ENCODE measurements around the gene MRPS27.
A peak's percentile ranks its signal among the peaks of the same experiment; 100 is the strongest.

MRPS27 gene

DNA sequence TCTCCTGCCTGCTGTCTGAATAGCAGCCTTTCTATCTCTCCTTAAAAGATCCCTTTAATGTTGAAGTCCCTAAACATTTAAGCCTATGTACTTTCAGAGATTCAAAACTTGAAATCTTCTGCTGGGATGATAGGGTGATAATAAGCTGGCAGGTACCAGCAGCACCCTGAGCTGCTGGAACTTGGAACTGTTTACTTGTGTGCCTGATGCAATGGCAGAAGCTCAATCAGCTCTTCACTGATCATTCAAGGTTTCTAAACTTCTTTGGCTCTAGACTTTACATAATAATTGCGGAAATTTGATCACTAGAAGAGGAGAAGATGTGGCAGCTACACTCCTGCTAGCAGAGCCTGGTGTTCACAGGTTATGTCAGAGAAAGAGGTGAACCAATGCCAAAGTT, 27.6 kb downstream of the MRPS27 start:
- H3K36me3 Mint-ChIP-seq (ENCODE audit: low read depth), result peaks cover 48% of the 10 kb centered on the region
- H3K4me3 Mint-ChIP-seq, result no peak overlapping the region
- peaks cover 5% of the 10 kb centered on the region for H3K4me1 Mint-ChIP-seq (ENCODE audit: low read depth)
- no peak overlapping the region for H3K27ac Mint-ChIP-seq
- no peaks in the 10 kb centered on the region for H3K9me3 Mint-ChIP-seq
- intact Hi-C loops (cut with micrococcal nuclease), result no loop called here
- H3K27me3 Mint-ChIP-seq, result no peaks in the 10 kb centered on the region

DNA sequence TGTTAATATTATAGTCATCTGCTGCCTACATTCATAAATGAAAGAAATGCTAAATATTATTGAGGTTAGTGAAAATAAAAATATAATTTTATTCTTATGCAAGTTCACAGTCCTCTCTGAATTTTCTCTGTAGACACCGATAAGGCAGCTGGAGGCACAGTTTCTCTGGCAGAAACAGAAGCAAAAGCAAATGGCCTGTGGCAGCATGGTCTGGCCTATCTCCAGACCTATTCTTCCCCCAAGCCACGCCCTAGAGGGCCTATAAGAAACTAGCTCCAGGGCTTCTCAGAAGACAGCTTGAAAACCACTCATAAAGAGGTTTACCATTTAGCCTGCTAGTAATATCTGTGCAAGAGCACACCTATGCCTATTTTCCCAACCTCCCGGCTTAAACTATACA, 28.4 kb downstream of the MRPS27 start:
- Mint-ChIP-seq H3K4me1 (ENCODE audit: low read depth) (peaks cover 5% of the 10 kb centered on the region), H3K9me3 (no peaks in the 10 kb centered on the region), H3K27me3 (no peaks in the 10 kb centered on the region), H3K36me3 (ENCODE audit: low read depth) (peaks cover 56% of the 10 kb centered on the region), H3K4me3 (no peak overlapping the region), H3K27ac (no peak overlapping the region)
- intact Hi-C loops (cut with micrococcal nuclease), result no loop called here

DNA sequence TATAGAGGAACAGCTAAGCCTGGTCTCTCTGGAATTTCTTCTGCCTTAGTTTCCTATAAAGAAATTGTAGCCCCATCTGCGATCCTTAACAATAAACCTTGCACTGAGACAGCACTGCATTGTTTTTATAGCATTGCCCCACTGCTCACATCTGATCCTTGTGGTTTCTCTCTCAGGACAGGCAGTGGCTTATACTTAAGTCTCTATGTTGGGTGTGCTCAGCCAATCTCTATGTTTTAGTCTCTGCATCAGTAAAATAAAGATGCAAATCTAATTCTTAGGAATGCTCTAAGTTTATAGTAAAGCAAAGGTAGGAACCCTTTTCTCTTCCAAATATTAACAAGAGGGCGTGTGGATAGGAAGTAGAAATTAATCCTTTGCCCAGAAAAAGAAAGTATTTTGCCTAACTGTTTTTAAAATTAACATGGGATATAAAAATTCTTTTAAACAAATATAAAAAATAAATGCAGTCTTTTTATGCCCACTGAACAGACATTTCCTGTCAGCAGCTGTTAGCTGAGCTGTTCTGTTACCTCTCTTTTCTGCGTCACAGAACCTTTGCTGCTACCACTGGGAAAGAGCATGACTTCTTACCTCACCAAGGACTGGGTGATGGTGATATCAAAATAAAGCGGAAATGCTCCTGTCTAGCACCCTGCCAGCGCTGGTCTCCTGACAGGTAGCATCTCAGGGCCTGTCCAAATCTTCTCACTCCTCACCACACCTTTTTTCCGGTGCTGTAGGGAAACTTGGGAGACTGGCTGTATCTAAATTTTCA, 29.5 kb downstream of the MRPS27 start:
- H3K27me3 Mint-ChIP-seq, result no peaks in the 10 kb centered on the region
- H3K27ac Mint-ChIP-seq, result no peak overlapping the region
- intact Hi-C loops (cut with micrococcal nuclease), result no loop called here
- peaks cover 7% of the 10 kb centered on the region for H3K4me1 Mint-ChIP-seq (ENCODE audit: low read depth)
- no peak overlapping the region for H3K4me3 Mint-ChIP-seq
- H3K36me3 Mint-ChIP-seq (ENCODE audit: low read depth), result peaks cover 50% of the 10 kb centered on the region
- H3K9me3 Mint-ChIP-seq, result no peaks in the 10 kb centered on the region

DNA sequence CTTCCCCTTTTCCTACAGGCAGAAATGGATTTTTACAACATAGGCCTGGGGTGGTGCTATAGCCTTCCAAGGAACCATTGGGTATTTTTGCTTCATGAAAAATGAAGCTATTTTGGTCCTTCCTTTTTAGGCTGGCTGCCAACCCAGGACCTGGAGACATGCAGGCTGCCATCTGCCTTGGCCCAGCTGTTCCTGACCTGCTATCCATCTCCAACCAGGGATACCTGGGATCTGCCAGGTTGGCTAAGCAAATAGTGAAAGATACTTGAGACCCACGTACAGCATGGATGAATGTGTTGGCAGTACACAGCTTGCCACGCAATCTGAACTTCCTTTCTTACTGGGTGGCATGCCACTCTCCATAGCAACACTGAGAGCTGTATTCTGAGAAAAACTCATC, 31.1 kb downstream of the MRPS27 start:
- no peak overlapping the region for H3K27ac Mint-ChIP-seq

DNA sequence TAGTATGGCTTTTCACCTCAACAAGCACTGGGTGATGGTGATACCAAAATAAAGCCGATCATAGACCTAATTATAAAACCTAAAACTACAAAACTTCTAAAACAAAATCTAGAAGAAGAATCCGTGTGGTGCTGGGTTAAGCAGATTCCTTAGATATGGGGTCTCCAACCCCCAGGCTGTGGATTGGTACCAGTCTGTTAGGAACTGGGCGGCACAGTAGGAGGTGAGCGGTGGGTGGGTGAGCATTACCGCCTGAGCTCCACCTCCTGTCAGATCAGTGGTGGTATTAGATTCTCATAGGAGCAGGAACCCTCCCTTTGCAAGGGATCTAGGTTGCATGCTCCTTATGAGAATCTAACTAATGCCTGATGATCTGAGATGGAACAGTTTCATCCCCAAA, 33.2 kb downstream of the MRPS27 start:
- Mint-ChIP-seq H3K27me3 (no peaks in the 10 kb centered on the region), H3K36me3 (ENCODE audit: low read depth) (peaks cover 39% of the 10 kb centered on the region), H3K9me3 (no peaks in the 10 kb centered on the region), H3K4me3 (no peak overlapping the region), H3K27ac (no peak overlapping the region), H3K4me1 (ENCODE audit: low read depth) (peaks cover 10% of the 10 kb centered on the region)
- intact Hi-C loops (cut with micrococcal nuclease), result no loop called here

More for the DNA sequence above, 31.1 kb downstream of the MRPS27 start:
- intact Hi-C loops (cut with micrococcal nuclease), result no loop called here
- no peaks in the 10 kb centered on the region for H3K27me3 Mint-ChIP-seq
- no peaks in the 10 kb centered on the region for H3K9me3 Mint-ChIP-seq
- H3K36me3 Mint-ChIP-seq (ENCODE audit: low read depth), result peaks cover 38% of the 10 kb centered on the region
- H3K4me1 Mint-ChIP-seq (ENCODE audit: low read depth), result peaks cover 11% of the 10 kb centered on the region
- H3K4me3 Mint-ChIP-seq, result no peak overlapping the region

DNA sequence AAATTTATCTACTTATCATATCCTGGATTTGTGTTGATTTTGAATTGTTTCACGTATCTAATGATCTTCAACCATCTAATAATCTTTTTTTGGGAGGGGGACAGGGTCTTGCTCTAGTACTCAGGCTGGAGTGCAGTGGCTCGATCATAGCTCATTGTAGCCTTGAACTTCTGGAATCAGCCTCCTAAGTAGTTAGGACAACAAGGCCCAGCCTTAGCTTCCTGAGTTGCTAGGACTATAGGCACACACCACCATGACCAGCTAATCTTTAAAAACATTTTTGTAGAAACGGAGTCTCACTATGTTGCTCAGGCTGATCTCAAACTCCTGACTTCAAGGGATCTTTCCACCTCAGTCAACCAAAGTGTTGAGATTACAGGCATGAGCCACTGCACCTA, 34.6 kb downstream of the MRPS27 start:
- no peaks in the 10 kb centered on the region for H3K27me3 Mint-ChIP-seq
- peak overlapping the region; percentile 23 for H3K27ac Mint-ChIP-seq
- no peaks in the 10 kb centered on the region for H3K9me3 Mint-ChIP-seq
- intact Hi-C loops (cut with micrococcal nuclease), result no loop called here
- peaks cover 10% of the 10 kb centered on the region for H3K4me1 Mint-ChIP-seq (ENCODE audit: low read depth)
- H3K36me3 Mint-ChIP-seq (ENCODE audit: low read depth), result peaks cover 45% of the 10 kb centered on the region
- no peak overlapping the region for H3K4me3 Mint-ChIP-seq

DNA sequence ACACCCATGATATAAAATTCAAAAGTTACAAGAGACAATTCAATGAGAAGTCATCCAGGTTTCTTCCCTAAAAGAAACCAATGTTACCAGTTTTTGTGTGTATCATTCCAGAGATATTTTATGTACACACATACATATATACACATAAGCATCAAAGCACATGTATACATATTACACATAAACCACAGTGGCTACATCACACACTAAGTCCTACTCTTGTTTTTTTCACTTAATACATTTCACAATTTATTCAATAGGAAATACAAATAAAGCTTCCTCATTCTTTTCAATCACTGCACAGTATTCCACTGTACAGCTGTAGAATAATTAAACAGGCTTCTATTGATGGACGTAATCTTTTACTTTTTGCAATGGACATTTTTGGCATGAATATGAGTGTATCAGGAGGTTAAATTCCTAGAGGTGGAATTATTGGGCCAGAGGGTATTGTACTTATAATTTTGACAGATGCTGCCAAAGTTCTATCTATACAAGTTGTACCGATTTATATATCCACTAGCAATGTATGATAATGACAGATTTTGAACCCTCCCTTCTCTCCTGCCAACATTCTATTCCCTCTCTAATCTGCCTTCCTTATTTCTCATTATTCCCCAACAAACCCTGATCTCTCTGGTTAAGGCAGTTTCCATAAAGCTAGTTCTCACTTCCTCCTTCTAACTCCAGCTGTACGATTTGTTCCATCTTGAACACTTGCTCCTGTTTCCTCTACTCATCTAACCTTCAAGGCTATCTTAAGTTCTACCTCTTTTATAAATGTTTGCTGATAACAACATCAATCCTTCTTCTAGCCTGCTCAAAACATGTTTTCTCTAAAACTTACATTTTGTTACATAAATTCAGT, 35.2 kb downstream of the MRPS27 start:
- Mint-ChIP-seq H3K4me3 (no peak overlapping the region), H3K4me1 (ENCODE audit: low read depth) (peaks cover 10% of the 10 kb centered on the region), H3K9me3 (no peaks in the 10 kb centered on the region), H3K27me3 (no peaks in the 10 kb centered on the region), H3K27ac (peak overlapping the region; percentile 23), H3K36me3 (ENCODE audit: low read depth) (peaks cover 43% of the 10 kb centered on the region)
- intact Hi-C loops (cut with micrococcal nuclease), result no loop called here

DNA sequence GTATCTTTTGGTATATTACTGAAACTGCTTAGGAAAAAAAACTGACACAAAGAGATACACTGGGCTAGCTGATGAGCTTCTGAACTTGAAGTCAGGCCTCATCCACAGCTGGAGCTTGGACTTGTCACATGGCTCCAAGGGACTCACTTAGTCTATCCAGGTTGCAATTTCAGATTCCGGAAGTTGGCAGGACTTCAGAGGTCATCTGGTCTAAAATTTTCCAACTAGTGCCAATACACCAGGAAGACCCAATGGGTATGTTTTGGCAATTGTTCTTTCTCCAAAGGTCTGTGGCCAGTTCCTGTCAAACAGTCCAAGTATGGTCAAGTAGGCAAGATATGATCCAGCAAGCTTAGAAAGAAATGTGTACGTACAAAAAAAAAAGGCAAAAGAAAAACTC, 36.7 kb downstream of the MRPS27 start:
- Mint-ChIP-seq H3K27ac (no peak overlapping the region), H3K4me3 (no peak overlapping the region), H3K36me3 (ENCODE audit: low read depth) (peaks cover 50% of the 10 kb centered on the region), H3K9me3 (no peaks in the 10 kb centered on the region), H3K4me1 (ENCODE audit: low read depth) (peaks cover 10% of the 10 kb centered on the region), H3K27me3 (no peaks in the 10 kb centered on the region)
- intact Hi-C loops (cut with micrococcal nuclease), result no loop called here

DNA sequence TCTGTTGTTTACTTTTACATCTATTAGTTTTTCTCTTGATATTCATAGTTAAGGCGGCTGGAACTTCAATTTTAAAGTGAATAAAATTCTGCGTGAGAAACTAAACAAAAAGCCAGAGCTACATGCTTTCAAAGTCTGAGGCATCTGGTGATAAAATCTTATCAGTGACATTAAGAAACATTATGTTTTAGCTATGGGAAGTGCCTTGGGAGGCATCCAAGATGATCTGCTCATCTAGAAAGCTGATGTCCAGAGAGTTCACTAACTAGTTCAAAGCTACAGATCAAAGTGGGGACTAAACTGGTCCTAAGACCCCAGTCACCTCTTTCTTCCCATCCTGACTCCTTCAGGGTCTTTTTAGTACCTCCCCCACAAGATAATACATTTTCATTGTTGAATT, 37.2 kb downstream of the MRPS27 start:
- no peaks in the 10 kb centered on the region for H3K9me3 Mint-ChIP-seq
- peaks cover 10% of the 10 kb centered on the region for H3K4me1 Mint-ChIP-seq (ENCODE audit: low read depth)
- no peak overlapping the region for H3K4me3 Mint-ChIP-seq
- intact Hi-C loops (cut with micrococcal nuclease), result no loop called here
- H3K27ac Mint-ChIP-seq, result no peak overlapping the region
- no peaks in the 10 kb centered on the region for H3K27me3 Mint-ChIP-seq
- H3K36me3 Mint-ChIP-seq (ENCODE audit: low read depth), result peaks cover 51% of the 10 kb centered on the region

DNA sequence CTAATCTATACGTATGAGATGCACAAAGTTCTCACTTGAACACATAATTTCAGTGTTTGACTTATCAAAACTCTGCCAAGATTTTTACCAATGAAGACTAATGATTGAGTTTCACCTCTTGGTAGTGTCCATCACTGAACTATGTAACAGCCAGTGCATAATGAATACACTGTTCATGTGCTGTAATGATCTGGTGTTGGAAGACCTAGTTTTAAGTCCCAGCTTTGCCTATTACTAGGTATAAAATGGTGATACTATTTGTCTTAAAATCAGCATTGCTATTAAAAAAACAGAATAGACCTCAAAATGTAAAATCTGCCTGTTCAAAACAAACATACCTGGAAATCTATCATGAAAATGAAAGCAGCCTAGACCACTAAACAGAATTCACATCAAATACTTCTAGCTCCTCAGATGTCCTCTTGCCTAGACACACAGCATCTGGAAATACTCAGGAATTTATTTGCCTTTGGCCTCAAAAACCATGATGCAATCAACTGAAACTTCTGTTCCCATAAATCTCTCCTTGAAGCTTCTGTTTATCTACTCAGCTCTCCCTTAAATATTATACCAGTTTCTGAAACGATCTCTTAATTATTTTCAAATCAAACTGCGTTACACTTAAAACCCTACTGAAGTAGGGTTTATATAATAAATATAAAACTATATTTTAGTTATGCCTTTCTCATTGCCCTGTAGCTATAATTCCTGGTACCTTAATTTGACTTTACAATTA, 38.1 kb downstream of the MRPS27 start:
- no peaks in the 10 kb centered on the region for H3K27me3 Mint-ChIP-seq
- H3K9me3 Mint-ChIP-seq, result no peaks in the 10 kb centered on the region
- intact Hi-C loops (cut with micrococcal nuclease), result no loop called here
- H3K4me3 Mint-ChIP-seq, result no peak overlapping the region
- peaks cover 51% of the 10 kb centered on the region for H3K36me3 Mint-ChIP-seq (ENCODE audit: low read depth)
- no peak overlapping the region for H3K27ac Mint-ChIP-seq
- H3K4me1 Mint-ChIP-seq (ENCODE audit: low read depth), result peaks cover 10% of the 10 kb centered on the region

DNA sequence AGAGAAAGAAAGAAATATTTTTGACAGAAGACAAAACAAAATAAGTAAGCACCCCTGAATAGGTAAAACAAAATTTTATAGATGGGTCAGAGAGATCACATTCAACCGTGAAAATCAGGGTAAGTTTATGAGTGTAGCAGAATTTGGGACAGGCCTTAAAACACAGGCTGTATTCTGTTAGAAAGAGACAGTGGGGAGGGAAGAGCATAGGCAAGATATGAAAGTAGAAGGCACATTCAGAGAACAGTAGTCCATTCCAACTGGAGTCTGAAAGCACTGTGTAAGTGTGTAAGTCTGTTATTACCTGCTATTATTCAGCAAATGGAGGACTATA, 38.6 kb downstream of the MRPS27 start:
- Mint-ChIP-seq H3K27me3 (no peaks in the 10 kb centered on the region), H3K9me3 (no peaks in the 10 kb centered on the region), H3K4me3 (no peak overlapping the region), H3K4me1 (ENCODE audit: low read depth) (peaks cover 10% of the 10 kb centered on the region), H3K36me3 (ENCODE audit: low read depth) (peaks cover 53% of the 10 kb centered on the region), H3K27ac (no peak overlapping the region)
- intact Hi-C loops (cut with micrococcal nuclease), result no loop called here

DNA sequence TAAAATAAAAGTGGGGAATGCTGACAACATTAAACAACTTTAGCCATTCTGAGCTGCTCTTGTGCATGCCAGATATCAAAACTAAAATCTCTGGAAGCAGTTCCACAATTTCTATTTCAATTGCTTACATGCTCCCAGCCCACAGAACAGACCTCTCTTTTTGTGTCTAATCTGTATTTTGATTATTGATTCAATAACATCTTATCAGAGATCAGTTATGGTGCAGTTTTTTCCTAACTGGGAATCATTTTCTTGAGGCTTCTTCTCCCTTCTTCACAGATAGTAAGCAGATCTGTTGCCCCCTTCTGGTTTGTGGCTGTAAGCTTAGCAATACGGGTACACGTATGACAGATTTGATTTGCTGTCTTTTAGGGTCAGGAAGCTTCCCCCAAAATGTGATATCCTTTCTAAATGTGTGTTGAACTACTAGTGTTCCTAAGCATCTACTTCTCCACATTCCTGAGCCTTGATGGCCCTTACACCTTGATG, 39.4 kb downstream of the MRPS27 start:
- Mint-ChIP-seq H3K4me3 (no peak overlapping the region), H3K36me3 (ENCODE audit: low read depth) (peaks cover 60% of the 10 kb centered on the region), H3K27ac (no peak overlapping the region), H3K27me3 (no peaks in the 10 kb centered on the region), H3K4me1 (ENCODE audit: low read depth) (peaks cover 10% of the 10 kb centered on the region), H3K9me3 (no peaks in the 10 kb centered on the region)
- intact Hi-C loops (cut with micrococcal nuclease), result no loop called here

DNA sequence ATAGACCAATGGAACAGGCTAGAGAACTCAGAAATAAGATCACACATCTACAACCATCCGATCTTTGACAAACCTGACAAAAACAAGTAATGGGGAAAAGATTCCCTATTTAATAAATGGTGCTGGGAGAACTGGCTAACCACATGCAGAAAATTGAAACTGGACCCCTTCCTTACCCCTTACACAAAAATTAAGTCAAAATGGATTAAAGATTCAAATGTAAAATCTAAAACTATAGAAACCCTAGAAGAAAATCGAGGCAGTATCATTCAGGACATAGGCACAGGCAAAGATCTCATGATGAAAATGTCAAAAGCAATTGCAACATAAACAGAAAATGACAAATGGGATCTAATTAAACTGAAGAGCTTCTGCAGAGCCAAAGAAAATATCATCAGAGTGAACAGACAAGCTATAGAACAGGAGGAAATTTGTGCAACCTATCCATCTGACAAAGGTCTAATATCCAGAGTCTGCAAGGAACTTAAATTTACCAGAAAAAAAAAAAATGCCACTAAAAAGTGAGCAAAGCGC, 43.8 kb downstream of the MRPS27 start:
- Mint-ChIP-seq H3K27ac (no peak overlapping the region), H3K4me1 (ENCODE audit: low read depth) (no peaks in the 10 kb centered on the region), H3K36me3 (ENCODE audit: low read depth) (peaks cover 49% of the 10 kb centered on the region), H3K4me3 (no peak overlapping the region), H3K27me3 (no peaks in the 10 kb centered on the region), H3K9me3 (no peaks in the 10 kb centered on the region)
- intact Hi-C loops (cut with micrococcal nuclease), result no loop called here

DNA sequence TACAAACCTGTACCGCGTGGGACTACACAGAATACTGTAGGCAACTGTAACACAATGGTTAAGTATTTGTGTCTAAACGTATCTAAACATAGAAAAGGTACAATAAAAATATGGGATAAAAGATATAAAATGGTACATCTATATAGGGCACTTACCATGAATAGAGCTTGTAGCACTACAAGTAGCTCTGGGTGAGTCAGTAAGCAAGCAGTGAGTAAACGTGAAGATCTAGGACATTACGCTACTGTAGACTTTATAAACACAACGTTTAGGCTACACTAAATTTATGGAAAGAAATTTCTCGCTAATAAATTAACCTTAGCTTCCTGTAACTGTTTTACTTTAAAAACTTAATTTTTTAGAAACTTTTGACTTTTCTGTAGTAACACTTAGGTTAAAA, 46.5 kb downstream of the MRPS27 start:
- H3K9me3 Mint-ChIP-seq, result no peaks in the 10 kb centered on the region
- no peaks in the 10 kb centered on the region for H3K4me1 Mint-ChIP-seq (ENCODE audit: low read depth)
- no peak overlapping the region for H3K4me3 Mint-ChIP-seq
- intact Hi-C loops (cut with micrococcal nuclease), result no loop called here
- no peak overlapping the region for H3K27ac Mint-ChIP-seq
- peaks cover 36% of the 10 kb centered on the region for H3K36me3 Mint-ChIP-seq (ENCODE audit: low read depth)
- no peaks in the 10 kb centered on the region for H3K27me3 Mint-ChIP-seq
